Hepatic stellate cell (primary cell): ENCODE results near the gene GOPC.

Experiments
- DNase-seq: peaks from one replicate; pipeline ENCODE4 v3.0.0; 2011; ENCODE audit warnings: low spot score

Gene GOPC

DNA sequence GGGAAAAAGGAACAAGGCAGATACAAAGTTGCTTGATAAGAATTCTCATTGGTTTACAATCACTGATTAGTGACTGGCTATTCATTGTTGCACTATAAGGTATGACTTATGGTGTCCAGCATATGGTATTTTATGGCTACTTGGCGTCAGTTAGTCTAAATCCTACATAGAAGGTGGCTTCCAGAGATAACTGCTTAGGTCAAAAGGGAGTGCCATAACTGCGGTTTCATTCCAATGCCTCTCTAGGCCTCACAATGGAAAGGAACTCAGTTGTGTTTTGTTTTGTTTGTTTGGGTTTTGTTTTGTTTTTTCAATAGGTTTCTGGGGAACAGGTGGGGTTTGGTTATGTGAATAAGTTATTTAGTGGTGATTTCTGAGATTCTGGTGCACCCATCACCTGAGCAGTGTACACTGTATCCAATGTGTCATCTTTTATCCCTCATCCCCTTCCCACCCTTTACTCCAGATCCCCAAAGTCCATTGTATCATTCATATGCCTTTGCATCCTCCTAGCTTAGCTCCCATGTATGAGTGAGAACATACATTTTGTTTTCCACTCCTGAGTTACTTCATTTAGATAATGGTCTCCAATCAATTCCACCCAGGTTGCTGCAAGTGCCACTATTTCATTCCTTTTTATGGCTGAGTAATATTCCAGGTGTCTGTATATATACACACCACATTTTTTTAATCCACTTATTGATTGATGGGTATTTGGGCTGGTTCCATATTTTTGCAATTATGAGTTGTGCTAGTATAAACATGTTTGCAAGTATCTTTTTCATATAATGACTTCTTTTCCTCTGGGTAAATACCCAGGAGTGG lies 7.0 kb downstream of the GOPC start:
- no peak for DNase-seq

DNA sequence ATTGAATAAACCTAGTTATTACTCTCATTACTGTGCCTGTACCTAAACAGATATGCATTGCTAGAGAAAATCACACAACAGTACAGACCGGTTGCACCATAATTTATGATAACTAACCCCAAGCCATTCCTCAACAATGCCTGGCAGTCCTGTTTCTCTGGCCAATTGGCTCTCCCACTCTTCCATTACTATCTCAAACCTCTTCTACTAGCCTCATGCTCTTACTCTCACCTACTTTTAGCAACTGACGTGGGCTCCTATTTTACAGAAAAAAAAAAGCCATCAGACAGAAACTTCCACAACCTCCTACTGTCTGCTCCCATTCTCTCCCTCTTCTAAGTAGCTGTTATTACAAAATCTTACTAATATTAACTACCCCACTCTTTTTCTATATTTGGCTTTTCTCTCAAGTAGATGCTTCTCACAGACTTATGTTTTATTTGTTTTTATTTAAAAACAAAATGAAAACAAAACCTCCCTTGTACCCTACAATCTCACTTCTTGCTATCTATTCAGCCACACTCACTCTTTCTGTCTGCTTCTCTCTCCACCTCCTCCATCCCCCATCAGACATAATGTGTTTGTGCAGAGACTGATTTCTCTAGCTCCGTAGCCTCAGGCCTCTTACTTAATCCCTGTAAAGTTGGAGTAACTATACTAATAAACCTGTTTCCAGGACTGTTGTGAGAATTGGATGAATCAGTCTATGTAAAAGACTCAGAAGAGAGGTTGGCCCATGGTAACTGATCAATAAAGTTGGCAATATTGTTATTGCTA lies 9.1 kb downstream of the GOPC start:
- DNase-seq, result no peak

DNA sequence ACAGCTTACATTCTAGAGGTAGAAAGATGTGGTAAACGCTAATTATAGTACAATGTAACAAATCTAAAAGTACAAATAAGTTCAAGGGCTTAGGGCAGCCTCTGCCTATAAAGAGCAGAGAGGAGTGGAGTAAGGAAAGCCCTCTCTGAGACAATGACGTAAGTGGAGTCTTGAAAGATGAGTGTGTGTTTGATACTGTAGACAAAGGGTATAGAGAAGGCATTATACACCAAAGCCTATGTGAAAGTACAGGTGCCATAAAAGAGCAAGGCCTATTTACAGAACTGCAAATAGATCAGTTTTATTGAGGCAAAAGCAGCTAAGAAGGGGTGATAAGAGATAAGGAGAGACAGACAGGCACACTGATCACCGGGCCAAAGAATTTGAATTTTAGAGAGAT lies 10.9 kb downstream of the GOPC start:
- DNase-seq, result no peak

DNA sequence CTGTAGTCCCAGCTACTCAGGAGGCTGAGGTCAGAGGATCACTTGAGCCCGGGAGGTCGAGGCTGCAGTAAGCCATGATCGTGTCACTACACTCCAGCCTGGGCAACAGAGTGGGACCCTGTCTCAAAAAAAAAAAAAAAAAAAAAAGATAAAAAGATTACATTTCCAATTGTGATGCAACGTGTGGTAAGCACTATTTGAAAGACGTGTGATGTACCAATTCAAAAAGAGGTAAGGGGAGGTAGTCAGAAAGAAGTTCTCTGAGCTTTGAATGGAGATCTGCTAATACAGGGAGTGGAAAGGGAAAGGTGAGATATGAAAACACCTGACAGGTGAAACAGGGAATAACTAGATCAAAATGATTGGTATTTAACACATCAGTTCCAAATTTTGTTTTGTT lies 11.9 kb downstream of the GOPC start:
- no peak for DNase-seq

DNA sequence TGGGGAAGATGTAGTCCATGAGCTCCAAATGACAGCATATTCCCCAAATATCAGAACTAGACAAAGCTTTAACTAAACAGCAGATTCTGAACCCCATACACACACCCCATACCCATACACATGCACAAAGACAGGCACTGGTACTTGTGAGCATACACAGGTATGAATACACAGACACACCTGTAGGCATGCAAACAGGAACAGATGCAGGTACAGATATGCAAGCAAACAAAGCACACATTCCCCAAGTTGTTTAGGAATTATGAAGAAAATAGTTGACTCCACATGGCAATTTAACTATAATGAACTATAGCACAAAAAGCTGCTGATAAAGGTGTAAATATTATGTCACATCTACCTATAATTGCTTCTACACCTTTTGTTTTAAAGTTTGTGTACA lies 16.7 kb downstream of the GOPC start:
- no peak for DNase-seq

DNA sequence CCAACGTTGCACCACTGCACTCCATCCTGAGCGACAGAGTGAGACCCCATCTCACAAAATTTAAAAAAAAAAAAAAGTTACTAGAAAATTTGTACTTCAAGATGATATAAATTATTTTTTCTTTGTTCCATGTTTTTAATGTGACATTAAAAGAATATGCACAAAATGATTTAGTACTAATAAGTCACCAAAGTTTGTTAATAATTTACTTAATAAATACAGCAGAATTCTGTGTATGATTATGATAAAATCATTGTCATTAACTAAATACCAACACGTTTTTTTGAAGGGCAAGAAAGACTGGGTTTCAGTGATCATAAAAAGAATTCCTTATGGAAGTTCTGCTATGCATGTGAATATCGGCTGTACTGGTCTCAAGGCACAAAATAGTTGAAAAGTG lies 28.1 kb downstream of the GOPC start:
- no peak for DNase-seq

DNA sequence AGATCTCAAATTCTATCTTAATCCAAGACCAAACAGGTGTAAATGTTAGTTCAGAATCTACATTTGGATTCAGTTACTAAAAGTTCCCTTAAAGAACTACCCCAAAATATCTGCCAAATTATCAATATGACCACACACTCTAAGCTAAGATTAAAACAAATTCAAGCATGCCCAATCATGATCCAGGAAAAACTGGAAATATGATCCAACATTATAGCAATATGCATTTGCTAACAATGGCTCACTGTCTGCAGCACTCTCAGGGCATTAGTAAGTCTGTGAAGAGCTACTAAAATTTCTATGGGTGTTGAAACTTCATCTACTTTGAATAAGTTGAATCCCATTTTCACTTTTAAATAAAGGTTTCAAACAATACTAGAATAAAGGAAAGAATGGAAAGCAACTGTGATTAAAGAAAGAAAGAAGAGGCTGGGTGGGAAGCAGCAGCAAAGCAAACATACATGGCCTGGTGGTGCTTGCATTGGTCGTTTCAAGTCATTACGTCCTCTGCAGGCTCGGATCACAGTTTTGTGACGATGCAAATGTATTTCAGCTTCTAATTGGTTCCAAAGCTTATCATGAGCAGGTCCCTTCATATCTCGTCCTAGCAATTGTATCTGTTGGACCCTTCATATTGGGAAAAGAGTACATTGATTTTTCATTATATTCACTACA lies 29.2 kb downstream of the GOPC start:
- DNase-seq, result no peak

DNA sequence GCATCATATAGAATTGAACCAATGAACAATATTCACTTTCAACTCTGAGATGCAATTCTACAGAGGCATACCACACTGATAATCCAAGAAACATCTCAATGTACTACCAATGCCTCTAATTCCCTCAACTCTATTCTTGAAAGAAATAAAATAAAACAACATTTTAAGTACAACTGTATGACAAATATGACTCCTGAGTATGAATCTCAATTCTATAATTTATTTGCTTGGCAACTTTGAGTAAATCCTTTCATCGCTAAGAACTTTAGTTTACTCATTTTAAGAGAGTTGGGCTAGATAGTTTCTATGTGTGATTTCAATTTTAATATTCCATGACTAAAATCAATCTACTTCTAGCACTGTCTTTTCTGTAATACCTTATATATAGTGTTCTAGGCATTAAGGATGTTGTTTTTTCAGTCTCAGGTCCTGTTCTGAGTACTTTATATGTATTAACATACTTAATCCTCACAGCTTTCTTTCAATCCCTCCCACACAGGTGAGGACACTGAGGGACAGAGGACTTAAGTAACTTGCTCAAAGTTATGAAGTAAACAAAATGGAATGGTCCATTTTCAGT lies 33.4 kb downstream of the GOPC start:
- DNase-seq, result no peak

DNA sequence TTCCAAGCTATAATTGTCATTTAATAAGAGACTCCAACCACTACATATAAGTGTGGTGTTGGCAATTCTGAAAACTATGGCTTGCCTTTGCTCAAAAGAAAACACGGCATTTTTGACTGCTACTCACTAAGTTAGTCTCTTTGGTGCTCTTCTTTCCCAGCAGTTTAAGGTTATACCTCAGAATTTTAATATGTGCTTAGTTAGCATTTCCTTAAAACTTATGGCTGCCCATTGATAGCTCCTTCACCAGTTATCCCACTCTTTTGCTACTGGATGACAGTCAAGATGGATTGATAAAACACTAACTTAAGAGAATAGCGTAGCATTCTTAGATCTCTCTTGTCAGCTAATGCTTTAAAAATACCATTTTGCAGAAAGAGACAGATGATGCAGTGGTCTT lies 34.1 kb downstream of the GOPC start:
- DNase-seq, result no peak

DNA sequence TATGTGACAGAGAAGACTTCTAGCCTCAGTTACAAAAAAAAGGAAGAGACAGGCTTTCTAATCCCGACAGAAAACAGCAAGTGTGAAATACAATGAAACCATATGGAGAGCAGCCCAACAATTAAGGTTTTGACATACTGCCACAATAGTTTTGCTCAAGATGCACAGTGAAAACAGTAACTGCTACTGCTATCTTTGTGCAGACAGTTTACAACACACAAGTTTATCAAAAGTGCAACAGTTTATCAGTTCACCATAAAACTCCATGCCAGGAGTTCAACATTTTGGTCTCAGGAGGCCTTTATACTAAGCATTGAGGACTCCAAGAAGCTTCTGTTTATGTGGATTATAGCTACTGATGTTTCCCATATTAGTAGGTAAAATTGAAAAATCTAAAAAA lies 37.6 kb downstream of the GOPC start:
- no peak for DNase-seq

DNA sequence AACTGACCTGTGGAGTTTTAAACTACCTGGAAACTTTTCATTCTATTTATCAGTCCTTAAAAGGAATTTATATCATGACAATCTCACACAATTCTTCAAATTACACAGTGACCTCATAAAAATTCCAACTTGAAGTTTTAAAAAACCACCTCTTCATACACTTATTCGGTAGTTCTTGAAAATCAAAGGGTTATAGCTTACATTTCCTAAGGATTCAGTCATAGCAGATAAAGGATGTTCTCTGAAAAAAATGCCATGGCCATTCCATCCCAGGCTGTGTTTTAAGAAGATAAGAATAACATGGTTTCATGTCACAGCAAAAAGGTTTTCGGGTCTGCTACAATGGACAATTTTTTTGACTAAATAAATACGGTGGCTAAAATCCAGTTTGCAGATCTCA lies 41.2 kb downstream of the GOPC start:
- DNase-seq, result no peak

DNA sequence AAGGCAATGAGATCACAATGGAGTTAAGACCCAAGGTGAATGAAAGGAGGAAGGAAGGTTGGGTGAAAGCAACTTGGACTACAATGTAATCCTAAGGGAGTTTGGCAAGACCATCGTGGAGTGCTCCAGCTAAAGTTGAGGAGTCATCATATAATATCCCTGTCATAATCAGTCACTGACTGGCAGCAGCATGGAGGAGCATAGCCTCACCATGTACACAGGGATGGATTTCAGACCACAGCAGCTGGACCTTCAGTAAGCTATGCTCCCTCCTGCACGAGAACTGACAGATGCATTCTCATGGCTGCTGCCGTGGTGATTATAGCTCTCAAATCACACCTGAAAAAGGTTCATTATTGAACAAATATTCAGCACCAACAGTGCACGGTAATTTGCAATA lies 43.0 kb downstream of the GOPC start:
- DNase-seq, result no peak

DNA sequence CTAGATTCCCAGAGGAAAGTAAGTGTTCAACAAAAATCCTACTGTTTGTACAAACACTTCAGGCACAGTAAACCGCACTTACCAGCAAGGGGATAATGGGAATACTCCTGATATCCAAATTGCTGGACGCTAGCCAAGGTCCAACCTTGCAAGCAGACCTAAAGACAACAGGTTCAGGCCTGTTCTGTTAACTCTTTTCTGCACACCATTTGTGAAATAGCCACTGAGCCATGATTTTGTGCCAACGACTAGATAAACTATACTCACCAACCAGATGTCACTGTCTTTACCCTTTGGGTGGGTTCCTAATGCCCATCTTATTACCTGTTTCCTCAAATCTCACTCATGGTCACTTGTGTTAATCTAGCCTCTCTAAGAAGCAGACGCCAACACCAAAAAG lies 43.5 kb downstream of the GOPC start:
- no peak for DNase-seq

DNA sequence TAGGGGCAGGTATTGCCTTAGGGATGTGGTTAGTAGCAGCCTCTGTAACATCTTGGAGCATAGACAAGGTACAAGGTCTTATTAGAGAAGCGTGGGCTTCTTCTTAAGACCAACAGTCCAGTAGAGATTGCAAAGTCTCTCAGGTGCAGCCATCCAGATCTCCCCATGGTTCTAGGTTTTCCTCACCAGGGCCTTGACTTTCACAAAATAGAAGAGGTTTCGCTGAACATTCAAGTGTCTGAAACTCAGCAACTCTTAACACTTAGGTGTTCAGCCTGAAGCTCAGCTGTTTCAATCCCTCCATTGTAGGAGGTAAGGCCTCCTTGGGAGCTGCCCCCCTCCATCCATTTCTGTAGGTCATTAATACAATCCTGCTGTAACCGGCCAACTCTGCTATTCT lies 44.4 kb downstream of the GOPC start:
- no peak for DNase-seq

DNA sequence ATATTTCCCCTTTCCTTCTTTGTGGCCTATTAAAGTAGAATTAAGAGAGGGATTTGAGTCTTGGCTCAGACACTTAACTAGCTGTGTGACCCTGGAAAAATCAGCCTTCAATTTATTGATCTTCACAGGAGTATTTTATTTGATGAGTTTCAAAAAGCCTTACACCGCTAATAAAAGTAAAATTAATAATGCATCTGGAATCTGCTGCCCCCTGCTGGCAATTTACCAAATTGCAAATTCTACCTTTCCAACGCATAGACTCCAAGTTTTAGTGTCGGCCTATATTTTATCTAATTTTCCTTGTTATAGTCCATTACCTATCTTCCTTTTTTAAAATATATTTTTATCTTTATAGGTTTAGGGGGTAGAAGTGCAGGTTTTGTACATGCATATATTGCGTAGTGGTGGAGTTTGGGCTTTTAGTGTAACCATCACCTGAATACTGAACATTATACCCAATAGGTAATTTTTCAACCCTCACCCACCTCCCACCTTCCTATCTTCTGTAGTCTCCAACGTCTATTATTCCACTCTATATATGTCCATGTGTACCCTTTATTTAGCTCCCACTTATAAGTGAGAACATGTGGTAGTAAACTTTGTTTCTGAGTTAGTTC lies 46.3 kb downstream of the GOPC start:
- DNase-seq, result no peak

DNA sequence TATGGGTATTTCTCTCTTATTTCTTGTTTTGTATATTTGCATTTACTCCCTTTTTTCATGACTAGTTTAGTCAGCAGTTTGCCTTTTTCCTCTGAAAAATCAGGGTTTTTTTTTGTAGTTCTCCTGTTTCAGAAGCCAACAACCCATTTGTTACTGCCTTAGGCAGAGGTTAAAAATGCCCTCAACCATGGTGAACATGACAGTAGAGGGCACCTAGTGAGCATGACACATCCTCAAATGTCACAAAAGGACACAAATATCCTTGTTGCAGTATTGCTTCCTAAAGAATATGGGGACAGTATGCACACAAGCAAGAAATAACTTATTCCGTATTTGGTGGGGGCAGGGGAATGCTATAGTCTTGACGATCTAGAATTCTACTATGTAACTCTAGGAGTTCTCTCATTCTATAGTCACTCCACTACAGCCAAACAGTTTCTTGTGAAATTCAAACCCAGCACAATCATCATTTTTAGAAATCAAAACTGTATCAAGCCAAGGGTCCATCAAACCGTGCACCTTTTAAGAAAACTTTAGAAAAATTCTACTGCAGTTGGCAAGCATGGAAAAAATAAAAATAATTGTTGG lies 47.0 kb downstream of the GOPC start:
- no peak for DNase-seq

DNA sequence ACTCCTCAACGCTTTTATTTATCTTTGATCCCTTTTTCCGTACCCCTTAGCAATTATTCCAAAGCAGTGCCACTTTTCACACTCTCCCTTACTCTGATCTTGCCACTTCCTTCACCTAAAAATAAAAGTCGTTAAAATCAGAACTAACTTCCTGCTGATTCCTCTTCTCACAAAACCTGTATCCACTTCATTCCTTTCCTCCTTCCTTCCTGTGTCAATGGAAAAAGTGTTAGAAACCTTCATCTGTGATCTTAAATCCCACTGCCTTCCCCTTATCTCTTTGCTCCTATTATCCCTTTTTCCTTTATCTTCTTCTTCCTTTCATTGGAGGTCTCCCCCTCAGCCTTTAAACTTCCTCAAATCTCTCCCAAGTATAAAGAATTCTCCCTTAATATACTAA lies 49.2 kb downstream of the GOPC start:
- DNase-seq, result no peak

DNA sequence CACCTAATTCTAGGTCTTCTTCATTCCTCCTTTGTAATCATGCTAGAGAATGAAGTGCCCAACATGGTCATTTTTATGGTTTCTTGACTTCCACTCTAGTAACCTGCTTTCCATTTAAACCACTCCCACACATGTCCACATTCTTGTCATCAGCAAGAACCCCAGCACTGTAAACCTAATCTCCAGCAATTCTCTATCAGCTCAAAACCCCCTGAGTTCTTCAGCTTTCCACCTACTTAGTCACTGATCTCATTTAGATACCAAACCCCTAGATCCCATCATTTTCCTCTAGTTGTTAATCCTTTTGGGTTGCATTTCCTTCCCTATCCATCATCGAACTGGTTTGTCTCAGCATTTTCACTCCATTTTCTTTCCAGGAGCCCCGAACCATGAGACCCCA lies 49.7 kb downstream of the GOPC start:
- no peak for DNase-seq

DNA sequence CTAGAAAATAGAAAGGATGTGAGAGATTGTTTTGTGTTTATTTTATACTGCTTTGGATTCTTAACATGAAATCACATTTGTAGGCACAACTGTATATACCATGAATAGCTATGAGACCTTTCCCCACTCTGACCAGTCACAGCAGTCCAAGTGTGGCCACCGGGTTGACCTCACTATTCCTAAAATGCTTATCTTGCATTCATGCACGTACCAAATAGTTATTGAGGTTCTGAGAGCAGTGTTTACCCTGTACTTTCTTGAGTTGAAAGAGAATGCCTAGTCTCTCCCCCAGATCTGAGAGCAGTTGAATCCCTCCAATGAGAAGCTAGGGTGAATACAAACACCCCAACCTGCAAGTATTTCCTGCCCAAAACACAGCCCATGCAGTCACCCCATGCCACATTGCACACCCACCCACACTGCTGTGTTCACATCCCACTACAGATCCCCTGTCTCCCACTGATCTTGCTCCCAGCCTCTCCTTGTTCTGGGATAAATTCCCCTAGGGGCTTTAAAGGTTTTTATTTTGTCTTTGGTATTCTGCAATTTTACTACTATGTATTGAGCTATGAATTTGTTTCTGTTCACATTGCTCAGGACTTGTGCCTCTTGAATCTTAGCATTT lies 51.6 kb downstream of the GOPC start:
- no peak for DNase-seq

DNA sequence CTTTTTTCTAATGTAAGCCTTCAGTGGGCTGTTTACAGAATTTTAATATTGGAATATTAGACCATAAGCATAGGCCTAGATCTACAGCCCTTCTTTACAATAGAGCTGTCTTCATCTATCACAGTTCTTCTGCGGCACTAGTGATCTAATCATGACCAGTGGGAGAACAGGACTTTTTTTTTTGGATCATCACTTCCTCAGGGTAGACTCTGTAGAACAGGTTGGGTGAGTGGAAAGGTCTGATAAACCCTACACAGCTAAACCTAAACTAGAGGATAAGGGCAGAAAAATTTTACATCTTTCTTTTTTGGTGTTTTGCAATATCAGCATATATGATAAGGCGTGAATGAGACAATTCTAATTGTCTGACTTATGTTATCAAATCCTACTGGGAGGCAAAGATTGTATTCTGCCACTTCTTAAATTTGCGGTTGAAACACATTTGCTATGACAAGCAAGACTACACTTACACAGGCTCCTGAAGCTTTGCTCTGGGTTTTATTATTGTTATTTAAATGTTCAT lies 52.2 kb downstream of the GOPC start:
- DNase-seq, result no peak

DNA sequence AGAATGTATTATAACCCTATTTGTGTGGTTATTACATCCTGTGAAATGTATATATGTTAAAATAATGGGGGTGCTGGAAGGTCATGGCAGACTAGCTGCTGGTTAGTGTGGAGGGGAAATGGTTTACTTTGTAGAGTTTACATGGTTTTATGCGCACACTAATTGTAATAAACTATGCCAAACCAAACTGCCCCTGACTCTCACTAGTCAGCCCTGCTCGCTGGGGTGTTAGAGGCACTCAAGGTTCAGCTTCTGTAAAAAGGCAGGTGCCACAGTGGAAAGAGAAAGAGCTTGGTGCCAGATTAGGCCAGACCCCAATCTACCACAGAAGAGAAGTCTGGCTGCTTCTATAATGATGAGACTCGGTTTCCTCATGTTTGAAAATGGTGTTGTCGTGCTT lies 52.7 kb downstream of the GOPC start:
- DNase-seq, result no peak
